OCI-LY7 (cell line): ENCODE measurements around the gene ZNF74. TPM values are rescaled to one million over a fixed set of nuclear protein-coding genes. Genes with fewer than 3 reads are reported as not detected.

Experiments used
- BruUV-seq: library from RNA; stranded (reverse); fragments of 400-500 nt; replicated peaks from 2 replicates; lab custom pipeline; 2021; lab: Mats Ljungman, UMichigan
- CTCF ChIA-PET: fragments of 300-600 bp; sonication (Branson Sonifier 250); formaldehyde crosslinking; loops from one replicate; lab custom pipeline; 2022; ENCODE audit warnings: antibody characterized with exemption; ENCODE audit not compliant: unreplicated experiment; lab: Charles Lee
- POLR2A ChIA-PET: fragments of 300-600 bp; sonication (Branson Sonifier 250); formaldehyde crosslinking; loops from one replicate; lab custom pipeline; 2022; ENCODE audit warnings: antibody characterized with exemption; lab: Charles Lee
- DNase-seq: peaks from one replicate; pipeline ENCODE4 v3.0.0-alpha.2; 2015; ENCODE audit warnings: low spot score
- H2AFZ ChIP-seq: fragments of 200-600 bp; sonication (generic), shearing (Covaris generic); 2 replicates; pipeline ENCODE4 v1.6.1; 2014; ENCODE audit warnings: mild to moderate bottlenecking, antibody characterized with exemption, low read length, moderate library complexity
- H3K27ac ChIP-seq: fragments of 200-600 bp; sonication (generic); 2 replicates; pipeline ENCODE4 v1.5.1; 2014; ENCODE audit warnings: mixed run types, low read depth, mild to moderate bottlenecking, moderate library complexity, low read length, inconsistent platforms; ENCODE audit not compliant: poor library complexity, severe bottlenecking
- H3K36me3 ChIP-seq: fragments of 200-600 bp; sonication (generic); 2 replicates; pipeline ENCODE4 v1.6.1; 2014; ENCODE audit warnings: mild to moderate bottlenecking, antibody characterized with exemption, low read length, moderate library complexity, mixed read lengths; ENCODE audit not compliant: insufficient read depth
- H3K4me1 ChIP-seq: fragments of 200-600 bp; sonication (generic); 2 replicates; pipeline ENCODE4 v1.5.1; 2014; ENCODE audit warnings: mild to moderate bottlenecking, low read length; ENCODE audit not compliant: insufficient read depth, poor library complexity, severe bottlenecking
- H3K4me2 ChIP-seq: fragments of 200-600 bp; sonication (generic); 2 replicates; pipeline ENCODE4 v1.6.1; 2014; ENCODE audit warnings: mild to moderate bottlenecking, low read length
- H3K4me3 ChIP-seq: fragments of 200-600 bp; sonication (generic); 2 replicates; pipeline ENCODE4 v1.5.1; 2014; ENCODE audit warnings: mild to moderate bottlenecking, low read depth, low read length; ENCODE audit not compliant: poor library complexity, severe bottlenecking
- H3K79me2 ChIP-seq: fragments of 200-600 bp; sonication (generic); 2 replicates; pipeline ENCODE4 v1.6.1; 2016; ENCODE audit warnings: low read depth, mild to moderate bottlenecking, low read length, moderate library complexity, mixed read lengths; ENCODE audit not compliant: insufficient read depth
- H3K9me2 ChIP-seq: fragments of 200-600 bp; sonication (generic); 2 replicates; pipeline ENCODE4 v1.6.1; 2016; ENCODE audit warnings: mild to moderate bottlenecking, low read length, mixed read lengths; ENCODE audit not compliant: insufficient read depth
- H3K9me3 ChIP-seq: fragments of 200-600 bp; sonication (generic); 2 replicates; pipeline ENCODE4 v1.6.1; 2014; ENCODE audit warnings: mild to moderate bottlenecking, mixed run types, low read length, mixed read lengths
- H4K20me1 ChIP-seq: fragments of 200-600 bp; sonication (generic); 2 replicates; pipeline ENCODE4 v1.6.1; 2014; ENCODE audit warnings: mild to moderate bottlenecking, antibody characterized with exemption, low read length, moderate library complexity, mixed read lengths; ENCODE audit not compliant: insufficient read depth
- CTCF ChIP-seq: fragments of 200-600 bp; sonication (generic); conservative IDR thresholded peaks from 2 replicates; pipeline ENCODE4 v1.5.1; 2014; ENCODE audit warnings: mild to moderate bottlenecking, antibody characterized with exemption, low read length, moderate library complexity, mixed read lengths
- EZH2phosphoT487 ChIP-seq: fragments of 200-600 bp; sonication (generic); IDR thresholded peaks from 2 replicates; pipeline ENCODE4 v1.6.1; 2018; ENCODE audit warnings: low read depth, borderline replicate concordance, mild to moderate bottlenecking, mixed run types, antibody characterized with exemption, low read length, moderate library complexity, mixed read lengths
- intact Hi-C: fragments of 100-400 bp; cut with micrococcal nuclease; formaldehyde crosslinking; loops from one replicate; pipeline ENCODE4 v1.10.0; 2022; ENCODE audit not compliant: unreplicated experiment
- total RNA-seq, 2 experiments: library from RNA; depleted of rRNA in 1 of 2; stranded (reverse); fragments of >200 nt in 1 of 2; shearing (Covaris generic) in 1 of 2; gene quantifications; 2 replicates each; pipeline ENCODE4 v1.2.3, GENCODE V29; 2014 to 2022

Gene ZNF74
- total RNA-seq, 2 experiments from 2014 or later, result not detected

- intact Hi-C loops, result no loop called here
- no peaks in the 10 kb centered on the region for H3K9me3 ChIP-seq
- ChIA-PET POLR2A (interaction anchor here (0.6 kb wide), 1 partner anchor 26 kb away, joined by 3 read pairs; no protein-coding TSS in a partner anchor), CTCF (interaction anchor here (0.6 kb wide), 1 partner anchor 35 kb away, joined by 3 read pairs; no protein-coding TSS in a partner anchor)
- no peaks in the 10 kb centered on the region for H3K9me2 ChIP-seq
- no TSS peak for BruUV-seq
- H3K4me1 ChIP-seq, result peaks cover 4% of the 10 kb centered on the region
- TF ChIP-seq CTCF (no peak), EZH2phosphoT487 (no peak)
- peak overlapping the region; percentile 57 for H3K4me2 ChIP-seq
- no peak overlapping the region for H2AFZ ChIP-seq
- DNase-seq, result no peak
- H3K79me2 ChIP-seq, result no peaks in the 10 kb centered on the region
- peak overlapping the region; percentile 46 for H3K4me3 ChIP-seq
- no peak overlapping the region for H3K27ac ChIP-seq
- no peaks in the 10 kb centered on the region for H4K20me1 ChIP-seq
- H3K36me3 ChIP-seq, result no peaks in the 10 kb centered on the region
Observed at GRCh38 chr22:20428496-20429253, 34.7 kb downstream of the ZNF74 start.

GRCh38 chr22:20429254-20430100, 35.5 kb downstream of the ZNF74 start:
- Histone ChIP-seq H3K79me2 (no peaks in the 10 kb centered on the region), H3K4me1 (peaks cover 4% of the 10 kb centered on the region), H3K4me2 (peak overlapping the region; percentile 57), H4K20me1 (no peaks in the 10 kb centered on the region), H2AFZ (no peak overlapping the region), H3K9me2 (no peaks in the 10 kb centered on the region), H3K27ac (no peak overlapping the region), H3K9me3 (no peaks in the 10 kb centered on the region), H3K4me3 (peak overlapping the region; percentile 46), H3K36me3 (no peaks in the 10 kb centered on the region)
- peak; percentile 65 for DNase-seq
- ChIA-PET CTCF (interaction anchor here (0.6 kb wide), 1 partner anchor 34 kb away, joined by 3 read pairs; no protein-coding TSS in a partner anchor), POLR2A (interaction anchor here (0.6 kb wide), 2 partner anchors 25 to 518 kb away, joined by 3 read pairs; no protein-coding TSS in a partner anchor)
- TF ChIP-seq CTCF, result no peak
- TF ChIP-seq EZH2phosphoT487, result no peak
- intact Hi-C loops, result no loop called here
- no TSS peak for BruUV-seq
